H1 (cell line): Measurements from ENCODE around the gene ZBTB49. TPM values are rescaled to one million over a fixed set of nuclear protein-coding genes. Genes with fewer than 3 reads are reported as not detected.

ENCODE experiments used
- CTCF ChIA-PET: fragments of 300-600 bp; sonication (Branson Sonifier 250); formaldehyde crosslinking; loops from one replicate; lab custom pipeline; 2021; ENCODE audit not compliant: partially characterized antibody; lab: Charles Lee
- POLR2A ChIA-PET: fragments of 300-600 bp; sonication (Branson Sonifier 250); formaldehyde crosslinking; loops from one replicate; lab custom pipeline; 2021; ENCODE audit warnings: inconsistent platforms; ENCODE audit not compliant: partially characterized antibody; lab: Charles Lee
- DNase-seq, 2 experiments: peaks; one replicate each; pipeline versions ENCODE4 v3.0.0 to v3.0.0-alpha.2; 2010 to 2022; ENCODE audit warnings: low spot score in 2 of 2, low read depth in 1 of 2, mixed read lengths in 1 of 2
- FAIRE-seq: peaks from 2 replicates; lab custom pipeline; 2011; peaks lifted over from hg19 to GRCh38; lab: Jason Lieb, UNC
- H2AFZ ChIP-seq: 2 replicates; pipeline ENCODE4 v1.8.1; 2012; ENCODE audit warnings: low read length, inconsistent platforms
- H2AK5ac ChIP-seq: 2 replicates; pipeline ENCODE4 v1.6.1; 2013; ENCODE audit warnings: low read depth, low read length
- H2BK120ac ChIP-seq: replicated peaks from 2 replicates; pipeline ENCODE3; 2013; ENCODE audit warnings: low read depth, low read length, inconsistent platforms
- H2BK12ac ChIP-seq: 2 replicates; pipeline ENCODE4 v1.6.1; 2013; ENCODE audit warnings: low read depth, low read length
- H2BK15ac ChIP-seq: 2 replicates; pipeline ENCODE4 v1.6.1; 2013; ENCODE audit warnings: low read length
- H2BK20ac ChIP-seq: 2 replicates; pipeline ENCODE4 v1.6.1; 2013; ENCODE audit warnings: low read length
- H2BK5ac ChIP-seq: 2 replicates; pipeline ENCODE4 v1.6.1; 2013; ENCODE audit warnings: low read depth, low read length
- H3K14ac ChIP-seq: 2 replicates; pipeline ENCODE4 v1.6.1; 2013; ENCODE audit warnings: inconsistent platforms; ENCODE audit not compliant: insufficient read length
- H3K18ac ChIP-seq: 2 replicates; pipeline ENCODE4 v1.6.1; 2013; ENCODE audit warnings: low read length; ENCODE audit errors: extremely low read depth
- H3K23ac ChIP-seq: 2 replicates; pipeline ENCODE4 v1.6.1; 2013; ENCODE audit warnings: inconsistent platforms; ENCODE audit not compliant: insufficient read length
- H3K23me2 ChIP-seq: 2 replicates; pipeline ENCODE4 v1.6.1; 2013; ENCODE audit warnings: low read depth, low read length
- H3K27ac ChIP-seq: 2 replicates; pipeline ENCODE4 v1.6.1; 2011; ENCODE audit warnings: low read depth, low read length, inconsistent platforms
- H3K27me3 ChIP-seq, 4 experiments: replicated peaks in 1 of 4; 1 replicate in 1 of 4; 2 replicates in 3 of 4; pipeline versions ENCODE4 v1.6.1 to v1.8.1; 2011 to 2013; ENCODE audit warnings: low read length in 3 of 4, mild to moderate bottlenecking in 3 of 4, inconsistent platforms in 2 of 4, mixed read lengths in 2 of 4, moderate library complexity in 1 of 4; ENCODE audit not compliant: control insufficient read depth in 3 of 4, insufficient read depth in 3 of 4; ENCODE audit errors: extremely low read depth in 1 of 4
- H3K36me3 ChIP-seq, 4 experiments: 2 replicates each; pipeline versions ENCODE4 v1.6.1 to v1.8.1; 2011 to 2013; ENCODE audit warnings: mild to moderate bottlenecking in 4 of 4, low read length in 3 of 4, moderate library complexity in 2 of 4, control low read depth in 1 of 4, inconsistent platforms in 1 of 4; ENCODE audit not compliant: insufficient read depth in 4 of 4, control insufficient read depth in 2 of 4
- H3K4ac ChIP-seq: replicated peaks from 2 replicates; pipeline ENCODE3; 2013; ENCODE audit warnings: low read length, low read depth, mixed read lengths, inconsistent platforms; ENCODE audit not compliant: insufficient read length
- H3K4me1 ChIP-seq, 4 experiments: replicated peaks in 1 of 4; 1 replicate in 1 of 4; 2 replicates in 3 of 4; pipeline versions ENCODE4 v1.6.1 to v1.8.1; 2011 to 2013; ENCODE audit warnings: low read length in 3 of 4, inconsistent platforms in 2 of 4, mixed read lengths in 1 of 4; ENCODE audit not compliant: insufficient read depth in 4 of 4, control insufficient read depth in 3 of 4
- H3K4me2 ChIP-seq, 2 experiments: 2 replicates each; pipeline versions ENCODE4 v1.6.1 to v1.8.1; 2011 to 2013; ENCODE audit warnings: low read depth in 2 of 2, low read length in 2 of 2, control low read depth in 1 of 2, inconsistent platforms in 1 of 2, mild to moderate bottlenecking in 1 of 2; ENCODE audit not compliant: insufficient read depth in 1 of 2
- H3K4me3 ChIP-seq, 4 experiments: fragments of 200-600, 300-600 bp in 1 of 4; sonication (generic), shearing (Covaris generic), sonication (Bioruptor Twin) in 1 of 4; 2 replicates each; pipeline versions ENCODE4 v1.5.1 to v1.8.1; 2011 to 2016; ENCODE audit warnings: low read length in 4 of 4, low read depth in 3 of 4, control low read depth in 2 of 4, inconsistent platforms in 2 of 4, mild to moderate bottlenecking in 2 of 4, mixed read lengths in 1 of 4, moderate library complexity in 1 of 4; ENCODE audit not compliant: insufficient read depth in 2 of 4; ENCODE audit errors: extremely low read depth in 1 of 4
- H3K56ac ChIP-seq: replicated peaks from 2 replicates; pipeline ENCODE3; 2013; ENCODE audit warnings: low read depth, mild to moderate bottlenecking, mixed read lengths, low read length, inconsistent platforms; ENCODE audit not compliant: insufficient read length
- H3K79me1 ChIP-seq: 2 replicates; pipeline ENCODE4 v1.6.1; 2013; ENCODE audit warnings: low read depth, low read length, control low read depth
- H3K79me2 ChIP-seq, 2 experiments: 2 replicates each; pipeline versions ENCODE4 v1.6.1 to v1.8.1; 2012 to 2013; ENCODE audit warnings: low read length in 2 of 2, mild to moderate bottlenecking in 2 of 2, inconsistent platforms in 1 of 2; ENCODE audit not compliant: insufficient read depth in 2 of 2, control insufficient read depth in 1 of 2
- H3K9ac ChIP-seq, 4 experiments: replicated peaks in 1 of 4; 1 replicate in 1 of 4; 2 replicates in 3 of 4; pipeline versions ENCODE4 v1.6.1 to v1.8.1; 2011 to 2013; ENCODE audit warnings: low read depth in 3 of 4, low read length in 3 of 4, control low read depth in 2 of 4, mild to moderate bottlenecking in 2 of 4, moderate library complexity in 2 of 4, inconsistent platforms in 1 of 4; ENCODE audit errors: extremely low read depth in 1 of 4
- H3K9me3 ChIP-seq, 2 experiments: 2 replicates each; pipeline versions ENCODE4 v1.6.1 to v1.8.1; 2012 to 2013; ENCODE audit warnings: mild to moderate bottlenecking in 2 of 2, moderate library complexity in 2 of 2, control low read depth in 1 of 2, inconsistent platforms in 1 of 2, low read depth in 1 of 2, low read length in 1 of 2, mixed read lengths in 1 of 2; ENCODE audit not compliant: insufficient read depth in 2 of 2
- H4K20me1 ChIP-seq, 2 experiments: replicated peaks in 1 of 2; 2 replicates each; pipeline versions ENCODE3 to v1.8.1; 2011 to 2013; ENCODE audit warnings: inconsistent platforms in 2 of 2, low read length in 2 of 2, mild to moderate bottlenecking in 1 of 2; ENCODE audit not compliant: insufficient read depth in 2 of 2, control insufficient read depth in 1 of 2
- H4K5ac ChIP-seq: 2 replicates; pipeline ENCODE4 v1.6.1; 2013; ENCODE audit warnings: low read length, low read depth, mixed read lengths, inconsistent platforms; ENCODE audit not compliant: insufficient read length
- H4K8ac ChIP-seq: 2 replicates; pipeline ENCODE4 v1.8.0; 2013; ENCODE audit warnings: mild to moderate bottlenecking, moderate library complexity, low read length, inconsistent platforms; ENCODE audit not compliant: insufficient read depth; ENCODE audit errors: extremely low read depth
- H4K91ac ChIP-seq: replicated peaks from 2 replicates; pipeline ENCODE3; 2013; ENCODE audit warnings: low read length, mixed read lengths, inconsistent platforms; ENCODE audit not compliant: insufficient read length
- CTBP2 ChIP-seq: IDR thresholded peaks from 2 replicates; pipeline ENCODE4 v1.7.0; 2011; ENCODE audit warnings: borderline replicate concordance, mild to moderate bottlenecking, moderate library complexity, mixed read lengths, low read length; ENCODE audit not compliant: insufficient read depth, insufficient read length
- HDAC2 ChIP-seq, 2 experiments: fragments of 300-600 bp in 1 of 2; sonication (generic) in 1 of 2; IDR thresholded peaks; 2 replicates each; pipeline ENCODE4 v1.6.1; 2011 to 2012; ENCODE audit warnings: low read depth in 2 of 2, low read length in 2 of 2, mild to moderate bottlenecking in 2 of 2, moderate library complexity in 2 of 2, borderline replicate concordance in 1 of 2, inconsistent platforms in 1 of 2
- POLR2AphosphoS5 ChIP-seq: IDR thresholded peaks from 2 replicates; pipeline ENCODE4 v1.6.1; 2011; ENCODE audit warnings: low read depth, low read length
- POU5F1 ChIP-seq: IDR thresholded peaks from 2 replicates; pipeline ENCODE4 v1.6.1; 2011; ENCODE audit warnings: low read depth, mild to moderate bottlenecking, low read length, moderate library complexity
- RAD21 ChIP-seq, 2 experiments: IDR thresholded peaks in 1 of 2; conservative IDR thresholded peaks in 1 of 2; 2 replicates each; pipeline ENCODE4 v1.6.1; 2011; ENCODE audit warnings: low read depth in 2 of 2, low read length in 2 of 2, improper control_type of control experiment in 1 of 2, inconsistent platforms in 1 of 2, mild to moderate bottlenecking in 1 of 2, moderate library complexity in 1 of 2
- TAF7 ChIP-seq: optimal IDR thresholded peaks from 2 replicates; pipeline ENCODE3; 2011; ENCODE audit warnings: low read depth, mild to moderate bottlenecking, inconsistent platforms, low read length, moderate library complexity, borderline replicate concordance
- WGBS, 2 experiments: shearing (Covaris generic) in 1 of 2; methylation state at CpG; one replicate each; pipeline versions ENCODE4 v1.1.6 to v1.1.7; 2013 to 2015; ENCODE audit warnings: low lambda C conversion rate in 2 of 2, mixed read lengths in 2 of 2, inconsistent platforms in 1 of 2, low coverage in 1 of 2, missing lambda C conversion rate in 1 of 2; ENCODE audit not compliant: insufficient replicate concordance in 2 of 2, insufficient coverage in 1 of 2, insufficient read length in 1 of 2; ENCODE audit errors: extremely low coverage in 1 of 2, missing lambda C conversion rate in 1 of 2; 5-methylcytosine and 5-hydroxymethylcytosine counted together
- polyA plus RNA-seq, 7 experiments: library from polyadenylated mRNA; depleted of rRNA in 3 of 7; stranded (reverse) in 5 of 7; unstranded in 2 of 7; fragments of >200 nt in 5 of 7; fragments of 200-250 nt in 2 of 7; gene quantifications; 1 replicate in 5 of 7; 2 replicates in 1 of 7; 4 replicates in 1 of 7; pipeline versions ENCODE4 v1.2.1 to v1.2.3, GENCODE V29; 2011 to 2013; ENCODE audit warnings: missing spikeins in 2 of 7, mixed read lengths in 2 of 7
- total RNA-seq: library from RNA; stranded (reverse); fragmentation: NEBNext Ultra II Directional; extraction: Animal tissue kit (Norgen Biotek cat#: 25700); gene quantifications from 2 replicates; pipeline ENCODE4 v1.2.1, GENCODE V29; 2021
- TF ChIP-seq, protein P1 (sequence below), 3 experiments: IDR thresholded peaks; 1 replicate in 2 of 3; 2 replicates in 1 of 3; pipeline versions ENCODE4 v1.5.1 to v1.6.1; 2011; ENCODE audit warnings: low read length in 3 of 3, mild to moderate bottlenecking in 3 of 3, inconsistent platforms in 2 of 3, low read depth in 1 of 3, moderate library complexity in 1 of 3; ENCODE audit not compliant: insufficient read depth in 1 of 3; ENCODE audit errors: control extremely low read depth in 1 of 3

Gene ZBTB49
- total and polyA plus RNA-seq, 2 of the 8 experiments (the other 6 are each of a cell fraction or from before 2014, with no cell fraction given): 4.2 to 6.8 TPM

DNA sequence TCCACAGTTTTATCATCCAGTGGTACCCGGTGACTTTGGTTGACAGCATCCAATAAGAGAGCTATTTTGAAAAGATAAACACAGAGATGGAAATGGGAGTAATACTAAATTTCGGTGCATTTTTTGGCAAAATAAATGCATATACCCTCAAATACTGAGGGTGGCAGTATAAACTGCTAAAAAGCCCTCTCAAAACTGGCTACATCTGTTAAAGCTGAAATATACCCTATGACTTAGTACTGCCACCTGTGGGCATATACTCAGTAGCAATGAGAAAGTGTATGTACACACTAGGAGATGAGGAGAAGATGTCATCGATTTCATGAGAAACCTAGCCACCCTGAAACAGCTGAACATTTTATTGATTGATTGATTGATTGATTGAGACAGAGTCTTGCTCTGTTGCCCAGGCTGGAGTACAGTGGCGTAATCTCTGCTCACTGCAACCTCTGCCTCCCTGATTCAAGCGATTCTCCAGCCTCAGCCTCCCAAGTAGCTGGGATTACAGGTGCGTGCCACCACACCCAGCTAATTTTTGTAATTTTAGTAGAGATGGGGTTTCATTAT, 29.8 kb upstream of the ZBTB49 start:
- Histone ChIP-seq H2BK20ac (no peak overlapping the region), H3K18ac (no peak overlapping the region), H3K79me1 (no peaks in the 10 kb centered on the region), H3K4me2 (no peak overlapping the region), H3K9me3 (no peaks in the 10 kb centered on the region), H2BK5ac (no peak overlapping the region), H3K27me3 (no peaks in the 10 kb centered on the region), H3K4me3 (no peak overlapping the region), H3K27ac (no peak overlapping the region), H2AFZ (no peak overlapping the region), H3K4me1 (no peaks in the 10 kb centered on the region), H4K20me1 (no peaks in the 10 kb centered on the region), H4K8ac (no peak overlapping the region), H3K14ac (no peak overlapping the region), H2BK15ac (no peak overlapping the region), H2BK12ac (no peak overlapping the region), H3K4ac (no peak overlapping the region), H3K23me2 (no peaks in the 10 kb centered on the region), H3K79me2 (no peaks in the 10 kb centered on the region), H2BK120ac (no peak overlapping the region), H3K9ac (no peak overlapping the region), H4K5ac (no peak overlapping the region), H2AK5ac (no peak overlapping the region), H3K56ac (no peak overlapping the region), H3K36me3 (no peaks in the 10 kb centered on the region), H3K23ac (no peak overlapping the region), H4K91ac (no peak overlapping the region)
- ChIA-PET POLR2A (interaction anchor here (1.0 to 1.3 kb wide), 2 partner anchors 9 to 10 kb away, joined by 3 read pairs; no protein-coding TSS in a partner anchor), CTCF (interaction anchor here (0.8 to 1.8 kb wide), 11 partner anchors 9 to 258 kb away, joined by 3 to 11 read pairs (median 4); partner anchors contain the start of genes NSG1 and TMEM128)
- FAIRE-seq (no peak), DNase-seq (no peak)
- 90% methylated on average over 6 of the region's 6 CpGs; no CpG with 5 or more reads in 1 of the 2 experiments for WGBS, 2 experiments
- TF ChIP-seq, protein P1, sequence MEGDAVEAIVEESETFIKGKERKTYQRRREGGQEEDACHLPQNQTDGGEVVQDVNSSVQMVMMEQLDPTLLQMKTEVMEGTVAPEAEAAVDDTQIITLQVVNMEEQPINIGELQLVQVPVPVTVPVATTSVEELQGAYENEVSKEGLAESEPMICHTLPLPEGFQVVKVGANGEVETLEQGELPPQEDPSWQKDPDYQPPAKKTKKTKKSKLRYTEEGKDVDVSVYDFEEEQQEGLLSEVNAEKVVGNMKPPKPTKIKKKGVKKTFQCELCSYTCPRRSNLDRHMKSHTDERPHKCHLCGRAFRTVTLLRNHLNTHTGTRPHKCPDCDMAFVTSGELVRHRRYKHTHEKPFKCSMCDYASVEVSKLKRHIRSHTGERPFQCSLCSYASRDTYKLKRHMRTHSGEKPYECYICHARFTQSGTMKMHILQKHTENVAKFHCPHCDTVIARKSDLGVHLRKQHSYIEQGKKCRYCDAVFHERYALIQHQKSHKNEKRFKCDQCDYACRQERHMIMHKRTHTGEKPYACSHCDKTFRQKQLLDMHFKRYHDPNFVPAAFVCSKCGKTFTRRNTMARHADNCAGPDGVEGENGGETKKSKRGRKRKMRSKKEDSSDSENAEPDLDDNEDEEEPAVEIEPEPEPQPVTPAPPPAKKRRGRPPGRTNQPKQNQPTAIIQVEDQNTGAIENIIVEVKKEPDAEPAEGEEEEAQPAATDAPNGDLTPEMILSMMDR (IDR thresholded peaks at IDR 0.05; ENCODE audit: control extremely low read depth in 1 of 3, insufficient read depth in 1 of 3, low read depth in 1 of 3, low read length in 3 of 3): peak in 2 of 3 experiments; percentile 39 to 55; a peak in 3 of 4 replicates
- TF ChIP-seq POLR2AphosphoS5: no peak
- TF ChIP-seq RAD21 (IDR thresholded peaks at IDR 0.05 in 1 of 2, conservative IDR thresholded peaks at IDR 0.05 in 1 of 2; ENCODE audit: low read depth in 2 of 2, low read length in 2 of 2): peak; percentile 26 to 39; a peak in 3 of 4 replicates
- no peak for TF ChIP-seq CTBP2
- no peak for TF ChIP-seq POU5F1
- TF ChIP-seq TAF7: no peak
- no peak for TF ChIP-seq HDAC2 (IDR thresholded peaks at IDR 0.05; ENCODE audit: borderline replicate concordance in 1 of 2, low read depth in 2 of 2, low read length in 2 of 2)
